Ovary (tissue), 9 donors: Measurements from ENCODE around the gene GATD1. TPM values are rescaled to one million over a fixed set of nuclear protein-coding genes. Genes with fewer than 3 reads are reported as not detected.

Experiments used
- DNase-seq, 5 donors: peaks; one replicate each; pipeline ENCODE4 v3.0.0-alpha.2; 2019 to 2020
- H3K27ac ChIP-seq, 2 donors: fragments of 200-600 bp; one replicate each; pipeline versions ENCODE4 v1.5.1 to v1.8.0; 2019 to 2022
- H3K27me3 ChIP-seq: fragments of 200-600 bp; one replicate; pipeline ENCODE4 v1.8.0; 2022
- H3K36me3 ChIP-seq: fragments of 200-600 bp; sonication (generic); one replicate; pipeline ENCODE4 v1.5.1; 2019
- H3K4me1 ChIP-seq: one replicate; pipeline ENCODE4 v1.8.1; 2013; ENCODE audit warnings: mild to moderate bottlenecking, moderate library complexity; ENCODE audit not compliant: insufficient read depth
- H3K4me3 ChIP-seq: fragments of 200-600 bp; sonication (generic); one replicate; pipeline ENCODE4 v1.5.1; 2017
- H3K9me3 ChIP-seq, 2 donors: fragments of 200-600 bp in 1 of 2; sonication (generic) in 1 of 2; one replicate each; pipeline versions ENCODE4 v1.5.1 to v1.8.1; 2013 to 2019; ENCODE audit warnings: mild to moderate bottlenecking in 1 of 2, moderate library complexity in 1 of 2
- EP300 ChIP-seq: sonication (generic); formaldehyde crosslinking; IDR thresholded peaks from one replicate; pipeline ENCODE4 v1.6.1; 2017; ENCODE audit warnings: antibody characterized with exemption
- POLR2A ChIP-seq: fragments of 450-650 bp; IDR thresholded peaks from one replicate; pipeline ENCODE4 v1.6.1; 2017; ENCODE audit warnings: antibody characterized with exemption, mild to moderate bottlenecking, moderate library complexity
- WGBS, 3 donors: extraction: QIAGEN DNeasy Blood & Tissue Kit in 1 of 3; methylation state at CpG; one replicate each; pipeline versions ENCODE4 v1.1.5 to v1.1.7; 2013 to 2017; 5-methylcytosine and 5-hydroxymethylcytosine counted together
- intact Hi-C, 4 donors: fragments of 100-400 bp; cut with DNase I; formaldehyde crosslinking; loops; one replicate each; pipeline versions ENCODE4 v1.11.0 to v1.15.1; 2022 to 2023
- polyA plus RNA-seq, 2 donors: library from polyadenylated mRNA; stranded (reverse); fragments of 200-250 nt in 1 of 2; fragments of 350-450 nt in 1 of 2; fragmentation: Illumina TruSeq in 1 of 2; extraction: RNeasy Lipid Tissue Mini Kit (QIAGEN cat#74804) in 1 of 2; gene quantifications; one replicate each; pipeline ENCODE4 v1.2.3, GENCODE V29; 2013 to 2014
- total RNA-seq, 7 donors: library from RNA; depleted of rRNA in 2 of 7; stranded (reverse); fragments of >200 nt in 2 of 7; fragmentation: NEBNext Ultra II Directional in 3 of 7; extraction: Animal tissue kit (Norgen Biotek cat#: 25700) in 3 of 7; gene quantifications; one replicate each; pipeline versions ENCODE4 v1.1.0 to v1.2.4, GENCODE V29; 2016 to 2023
- TF ChIP-seq, protein P1 (sequence below), 3 donors: fragments of 450-650 bp in 2 of 3; fragments of 200-600 bp in 1 of 3; IDR thresholded peaks; one replicate each; pipeline versions ENCODE4 v1.5.1 to v1.8.0; 2016 to 2022; ENCODE audit warnings: antibody characterized with exemption in 3 of 3, mild to moderate bottlenecking in 1 of 3
- donor health status: DM: no; HTN: no; CAD: no; lungs with moderate emphysema.
- donor health status: DM: no; HTN: no; CAD: no.
- donor health status: Bipolar disorder and iron deficiency.
- donor health status: DM: yes; HTN: yes; CAD: no.
- donor health status: DM: no; HTN: no; CAD: no.
- donor health status: DM: yes; HTN: yes; CAD: no.

Gene GATD1
- total and polyA plus RNA-seq, 9 donors = 9.4 to 79.8 (median 56.6) TPM

DNA sequence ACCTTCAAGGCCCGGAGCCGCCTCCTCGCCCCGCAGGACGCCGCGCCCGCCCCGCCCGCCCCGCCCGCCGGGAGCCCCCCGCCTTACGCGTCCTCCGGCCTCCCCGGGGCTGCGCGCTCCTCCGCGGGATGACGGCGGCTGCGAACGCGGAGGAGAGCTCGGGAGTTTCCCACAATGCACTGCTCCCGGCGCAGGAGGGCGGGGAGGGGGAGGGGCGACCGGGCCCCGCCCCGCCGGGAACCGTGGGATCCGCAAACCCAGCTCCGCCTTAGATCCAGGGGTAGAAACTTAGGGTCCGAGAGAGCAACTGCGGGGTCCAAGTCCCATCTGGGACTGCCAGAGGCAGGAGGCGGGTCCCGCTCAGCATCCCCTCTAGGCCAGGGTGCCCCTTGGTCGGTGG lies 12.7 kb upstream of the GATD1 start, which contains the start of gene CEND1:
CEND1 (minus strand) TSS at position 148 of the 400 bp plus-strand sequence. CDS start 1,514 bp downstream, outside the sequence.
- no peak within 1 kb of the TSS for H3K27ac ChIP-seq
- H3K27me3 ChIP-seq = no peaks in the 10 kb centered on the region
- intact Hi-C loops = no loop called here
- no peaks in the 10 kb centered on the region for H3K36me3 ChIP-seq
- 2 to 3% (median 3%) methylated on average over 21 to 44 of the region's 44 CpGs for WGBS, 3 donors
- H3K4me1 ChIP-seq = peaks cover 2% of the 10 kb centered on the region
- no peak for DNase-seq
- H3K9me3 ChIP-seq = no peaks in the 10 kb centered on the region
- TF ChIP-seq, protein P1, sequence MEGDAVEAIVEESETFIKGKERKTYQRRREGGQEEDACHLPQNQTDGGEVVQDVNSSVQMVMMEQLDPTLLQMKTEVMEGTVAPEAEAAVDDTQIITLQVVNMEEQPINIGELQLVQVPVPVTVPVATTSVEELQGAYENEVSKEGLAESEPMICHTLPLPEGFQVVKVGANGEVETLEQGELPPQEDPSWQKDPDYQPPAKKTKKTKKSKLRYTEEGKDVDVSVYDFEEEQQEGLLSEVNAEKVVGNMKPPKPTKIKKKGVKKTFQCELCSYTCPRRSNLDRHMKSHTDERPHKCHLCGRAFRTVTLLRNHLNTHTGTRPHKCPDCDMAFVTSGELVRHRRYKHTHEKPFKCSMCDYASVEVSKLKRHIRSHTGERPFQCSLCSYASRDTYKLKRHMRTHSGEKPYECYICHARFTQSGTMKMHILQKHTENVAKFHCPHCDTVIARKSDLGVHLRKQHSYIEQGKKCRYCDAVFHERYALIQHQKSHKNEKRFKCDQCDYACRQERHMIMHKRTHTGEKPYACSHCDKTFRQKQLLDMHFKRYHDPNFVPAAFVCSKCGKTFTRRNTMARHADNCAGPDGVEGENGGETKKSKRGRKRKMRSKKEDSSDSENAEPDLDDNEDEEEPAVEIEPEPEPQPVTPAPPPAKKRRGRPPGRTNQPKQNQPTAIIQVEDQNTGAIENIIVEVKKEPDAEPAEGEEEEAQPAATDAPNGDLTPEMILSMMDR (IDR thresholded peaks at IDR 0.05) = no peak
- TF ChIP-seq EP300 (no peak), POLR2A (no peak)
- H3K4me3 ChIP-seq = no peak within 1 kb of the TSS

DNA sequence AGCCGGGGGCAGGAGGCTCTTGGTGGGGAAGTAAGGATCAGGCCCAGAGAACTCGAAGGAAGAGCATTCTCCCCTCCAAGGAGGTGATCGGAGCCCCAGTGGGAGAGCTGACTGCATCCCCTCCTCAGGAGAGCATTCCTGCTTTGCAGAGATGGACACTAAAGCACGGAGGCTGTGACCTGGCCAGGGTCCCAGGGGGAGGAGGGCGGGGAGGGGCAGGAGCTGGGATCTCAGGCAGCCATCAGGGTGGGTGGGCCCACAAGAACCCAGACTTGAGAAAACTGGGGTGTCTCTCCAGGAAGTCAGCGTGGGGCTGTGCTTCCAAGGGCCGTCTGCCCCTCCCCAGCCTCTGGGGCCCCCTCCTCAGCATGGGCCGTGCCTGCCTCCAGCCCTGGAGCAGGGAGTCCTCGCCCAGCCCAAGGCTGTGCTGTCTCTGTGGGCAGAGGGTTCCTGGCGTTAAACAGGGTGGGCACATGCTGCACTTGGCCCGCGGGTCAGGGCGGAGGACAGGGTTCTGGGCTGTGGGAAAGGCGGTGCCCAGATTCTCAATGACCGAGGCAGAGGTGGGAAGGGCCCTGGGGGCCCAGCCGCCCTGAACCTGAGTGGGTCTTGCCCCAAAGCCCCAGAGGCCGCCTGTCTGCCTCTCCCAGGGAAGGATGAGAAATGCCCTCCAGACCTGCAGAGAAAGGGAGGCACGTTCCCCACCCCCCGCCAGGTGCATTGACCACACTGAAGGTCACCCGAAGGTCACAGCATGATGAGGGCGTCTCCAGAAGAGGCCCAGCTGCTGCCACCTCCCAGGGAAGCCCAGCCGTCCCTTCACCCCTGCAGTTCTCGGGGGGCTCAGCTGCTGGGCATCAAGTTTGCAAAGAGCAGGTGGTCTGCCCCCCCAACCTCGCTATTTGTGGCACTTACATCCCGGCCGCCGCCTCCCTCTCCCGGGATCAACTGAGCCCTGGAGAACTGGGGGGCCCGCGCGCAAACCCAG lies 12.0 kb upstream of the GATD1 start:
- Histone ChIP-seq H3K27me3 (no peaks in the 10 kb centered on the region), H3K36me3 (no peaks in the 10 kb centered on the region), H3K4me3 (no peak overlapping the region), H3K9me3 (no peaks in the 10 kb centered on the region), H3K27ac (no peak overlapping the region), H3K4me1 (no peaks in the 10 kb centered on the region)
- no peak for DNase-seq
- intact Hi-C loops = no loop called here
- TF ChIP-seq POLR2A = no peak
- TF ChIP-seq, protein P1 (IDR thresholded peaks at IDR 0.05) = no peak
- WGBS, 3 donors = 12 to 14% (median 13%) methylated on average over 21 to 31 of the region's 31 CpGs

DNA sequence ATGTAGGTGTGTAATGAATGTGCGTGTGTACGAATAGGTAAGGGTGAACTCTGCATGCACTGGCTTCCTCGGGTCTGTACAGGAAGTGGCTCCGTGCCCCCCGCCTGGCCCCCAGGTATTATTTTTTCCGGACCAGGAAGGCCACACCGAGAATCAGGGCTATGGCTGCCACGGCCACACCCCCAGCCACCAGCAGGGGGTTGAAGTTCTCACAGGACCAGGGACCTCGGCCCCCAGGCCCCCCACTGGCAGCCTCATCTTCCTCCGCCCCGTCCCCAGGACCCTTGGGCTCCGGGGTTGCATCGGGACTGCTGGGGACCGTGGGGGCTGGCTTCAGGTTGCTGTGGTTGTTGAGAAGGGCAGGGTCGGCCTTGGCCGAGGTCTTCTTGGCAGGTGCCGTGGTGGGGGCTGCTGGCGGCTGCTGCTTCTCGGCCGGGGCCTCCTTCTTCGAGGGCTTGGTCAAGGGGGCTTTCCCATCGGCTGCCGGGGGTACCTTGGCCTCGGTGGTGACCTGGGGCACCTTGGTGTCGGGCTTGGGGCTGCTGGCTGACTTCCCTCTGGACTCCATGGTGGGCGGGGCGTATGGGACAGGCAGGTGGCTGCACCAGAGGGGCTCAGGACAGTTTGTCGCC lies 10.8 kb upstream of the GATD1 start:
- Histone ChIP-seq H3K27me3 (no peaks in the 10 kb centered on the region), H3K27ac (no peak overlapping the region), H3K9me3 (no peaks in the 10 kb centered on the region), H3K36me3 (no peaks in the 10 kb centered on the region), H3K4me3 (no peak overlapping the region), H3K4me1 (no peaks in the 10 kb centered on the region)
- intact Hi-C loops = no loop called here
- 34 to 51% (median 37%) methylated on average over 24 to 28 of the region's 28 CpGs for WGBS, 3 donors
- TF ChIP-seq, protein P1 (IDR thresholded peaks at IDR 0.05) = no peak
- TF ChIP-seq POLR2A (no peak), EP300 (no peak)
- no peak for DNase-seq

DNA sequence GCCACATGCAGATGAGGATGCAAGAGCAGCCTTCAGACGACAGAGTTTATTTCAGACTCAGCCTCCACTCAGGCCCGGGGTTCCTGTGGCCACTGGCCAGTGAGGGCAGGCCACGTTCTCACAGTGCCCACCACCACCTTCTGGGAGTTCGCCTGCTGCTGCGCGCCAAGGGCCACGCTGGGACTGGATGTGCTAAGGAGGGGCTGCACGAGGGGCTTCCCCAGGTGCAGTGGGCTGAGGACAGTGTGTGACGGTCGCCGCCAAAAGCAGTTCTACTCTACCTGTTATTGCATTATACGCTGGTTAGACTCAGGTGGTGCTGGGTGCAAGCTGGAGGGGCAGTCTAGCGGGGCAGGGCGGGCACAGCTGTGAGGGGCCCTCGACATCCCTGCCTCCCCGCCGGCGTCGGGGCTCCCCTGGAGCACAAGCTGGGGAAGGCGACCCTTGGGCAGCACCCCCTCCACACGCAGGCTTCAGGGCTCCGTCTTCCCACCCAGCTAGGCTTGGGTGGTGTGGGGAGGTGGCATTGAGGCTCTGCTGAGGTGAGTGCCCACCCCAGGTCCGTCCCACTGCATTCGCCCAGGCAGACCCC lies 9.9 kb upstream of the GATD1 start:
- Histone ChIP-seq H3K4me3 (no peak overlapping the region), H3K9me3 (no peaks in the 10 kb centered on the region), H3K27ac (no peak overlapping the region), H3K36me3 (no peaks in the 10 kb centered on the region), H3K27me3 (no peaks in the 10 kb centered on the region), H3K4me1 (no peaks in the 10 kb centered on the region)
- WGBS, 3 donors = 76 to 80% (median 77%) methylated on average over 22 to 24 of the region's 24 CpGs
- no peak for TF ChIP-seq POLR2A
- TF ChIP-seq EP300 = no peak
- TF ChIP-seq, protein P1 (IDR thresholded peaks at IDR 0.05) = no peak
- DNase-seq = no peak
- intact Hi-C loops = no loop called here
